Tibial nerve (tissue), 4 donors: Measurements from ENCODE around the gene ARID5A. TPM values are rescaled to one million over a fixed set of nuclear protein-coding genes. Genes with fewer than 3 reads are reported as not detected.

Experiments used
- DNase-seq, 2 donors: peaks; one replicate each; pipeline ENCODE4 v3.0.0-alpha.2; 2019; ENCODE audit warnings: low spot score in 2 of 2
- H3K27ac ChIP-seq, 4 donors: fragments of 200-600 bp; sonication (generic) in 3 of 4; one replicate each; pipeline ENCODE4 v1.5.1; 2017 to 2019; ENCODE audit warnings: mild to moderate bottlenecking in 1 of 4
- H3K27me3 ChIP-seq, 2 donors: fragments of 200-600 bp; sonication (generic) in 1 of 2; one replicate each; pipeline versions ENCODE4 v1.5.1 to v1.6.0; 2017 to 2019
- H3K36me3 ChIP-seq, 3 donors: fragments of 200-600 bp; sonication (generic); one replicate each; pipeline ENCODE4 v1.5.1; 2018 to 2019
- H3K4me1 ChIP-seq, 4 donors: fragments of 200-600 bp; sonication (generic) in 3 of 4; one replicate each; pipeline ENCODE4 v1.5.1; 2017 to 2019
- H3K4me3 ChIP-seq, 4 donors: fragments of 200-600 bp; sonication (generic) in 3 of 4; one replicate each; pipeline ENCODE4 v1.5.1; 2017 to 2019; ENCODE audit warnings: mild to moderate bottlenecking in 1 of 4, moderate library complexity in 1 of 4
- H3K9me3 ChIP-seq, 4 donors: fragments of 200-600 bp; sonication (generic) in 3 of 4; one replicate each; pipeline ENCODE4 v1.5.1; 2017 to 2019
- CTCF ChIP-seq, 5 experiments: fragments of 200-600 bp in 3 of 5; fragments of 450-650 bp in 2 of 5; sonication (generic) in 3 of 5; IDR thresholded peaks; one replicate each; pipeline ENCODE4 v1.5.1; 2016 to 2019; ENCODE audit warnings: antibody characterized with exemption in 5 of 5, mild to moderate bottlenecking in 3 of 5, moderate library complexity in 2 of 5
- EP300 ChIP-seq, 2 donors: sonication (generic); formaldehyde crosslinking; IDR thresholded peaks; one replicate each; pipeline ENCODE4 v1.6.1; 2017; ENCODE audit warnings: antibody characterized with exemption in 2 of 2, mild to moderate bottlenecking in 1 of 2
- POLR2A ChIP-seq, 2 donors: fragments of 450-650 bp; IDR thresholded peaks; one replicate each; pipeline ENCODE4 v1.6.1; 2017; ENCODE audit warnings: antibody characterized with exemption in 2 of 2, mild to moderate bottlenecking in 2 of 2, moderate library complexity in 2 of 2
- WGBS, 2 donors: methylation state at CpG; one replicate each; pipeline ENCODE4 v1.1.5; 2018; 5-methylcytosine and 5-hydroxymethylcytosine counted together
- total RNA-seq, 4 donors: library from RNA; depleted of rRNA; stranded (reverse); fragments of >200 nt; gene quantifications; one replicate each; pipeline ENCODE4 v1.1.0, GENCODE V29; 2016

ARID5A gene
- total RNA-seq, 4 donors from 2014 or later = 23.8 to 56.4 (median 40.3) TPM

GRCh38 chr2:96596596-96596995 lies 60.0 kb downstream of the ARID5A start:
- Histone ChIP-seq H3K27me3 (no peaks in the 10 kb centered on the region), H3K9me3 (no peaks in the 10 kb centered on the region), H3K27ac (no peak overlapping the region), H3K36me3 (peaks cover 8 to 90% (median 35%) of the 10 kb centered on the region in 3 donors), H3K4me1 (peaks cover 0 to 9% (median 0%) of the 10 kb centered on the region in 4 donors), H3K4me3 (no peak overlapping the region)
- no peak for DNase-seq
- no peak for TF ChIP-seq CTCF (IDR thresholded peaks at IDR 0.05)
- TF ChIP-seq POLR2A (IDR thresholded peaks at IDR 0.05) = no peak
- TF ChIP-seq EP300 (IDR thresholded peaks at IDR 0.05) = no peak

GRCh38 chr2:96599941-96600340 lies 63.4 kb downstream of the ARID5A start:
- DNase-seq = no peak
- no peak overlapping the region for H3K4me3 ChIP-seq
- WGBS, 2 donors = 69 to 72% methylated on average over 2 of the region's 2 CpGs
- no peaks in the 10 kb centered on the region for H3K27me3 ChIP-seq
- TF ChIP-seq CTCF (IDR thresholded peaks at IDR 0.05) (no peak), EP300 (IDR thresholded peaks at IDR 0.05) (no peak), POLR2A (IDR thresholded peaks at IDR 0.05) (no peak)
- H3K27ac ChIP-seq = no peak overlapping the region
- no peaks in the 10 kb centered on the region for H3K9me3 ChIP-seq
- peaks cover 0 to 90% (median 32%) of the 10 kb centered on the region in 3 donors for H3K36me3 ChIP-seq
- peaks cover 0 to 9% (median 0%) of the 10 kb centered on the region in 4 donors for H3K4me1 ChIP-seq

GRCh38 chr2:96601382-96602292 lies 65.1 kb downstream of the ARID5A start:
- Histone ChIP-seq H3K36me3 (peaks cover 0 to 90% (median 35%) of the 10 kb centered on the region in 3 donors), H3K4me1 (peaks cover 0 to 10% (median 0%) of the 10 kb centered on the region in 4 donors), H3K27ac (no peak overlapping the region)

More at GRCh38 chr2:96601382-96602292, 65.1 kb downstream of the ARID5A start:
- no peak overlapping the region for H3K4me3 ChIP-seq
- H3K9me3 ChIP-seq = no peaks in the 10 kb centered on the region
- no peak for DNase-seq
- no peaks in the 10 kb centered on the region for H3K27me3 ChIP-seq
- TF ChIP-seq EP300 (IDR thresholded peaks at IDR 0.05) = no peak
- no peak for TF ChIP-seq POLR2A (IDR thresholded peaks at IDR 0.05)
- TF ChIP-seq CTCF (IDR thresholded peaks at IDR 0.05) = no peak
- WGBS, 2 donors = 89 to 91% methylated on average over 7 to 8 of the region's 8 CpGs

Other genes with a start within 250 kb of the ARID5A start
- 100 to 1,000 TPM in 1 of 4 donors, 10 to 100 TPM in 3; 79.4 to 106 (median 90.1) TPM for gene SNRNP200, start 231.2 kb upstream of the ARID5A start, total RNA-seq
- 1 to 10 TPM in 3 of 4 donors, under 1 TPM in 1; 0.98 to 4.2 (median 2.2) TPM for gene ITPRIPL1, start 211.4 kb upstream of the ARID5A start, total RNA-seq
- gene NCAPH, start 201.0 kb upstream of the ARID5A start, total RNA-seq = 1 to 10 TPM; 1.1 to 5.1 (median 2.9) TPM
- 1 to 10 TPM in 1 of 4 donors, not detected in 3; 1.5 TPM for gene NEURL3, start 31.4 kb upstream of the ARID5A start, total RNA-seq
- gene KANSL3, start 101.6 kb downstream of the ARID5A start, total RNA-seq = 10 to 100 TPM; 55.7 to 87.0 (median 59.2) TPM
- gene FER1L5, start 106.0 kb downstream of the ARID5A start, total RNA-seq = under 1 TPM in 2 of 4 donors, not detected in 2; 0.20 to 0.60 TPM
- 10 to 100 TPM; 10.2 to 21.2 (median 16.8) TPM for gene LMAN2L, start 203.3 kb downstream of the ARID5A start, total RNA-seq
- 10 to 100 TPM in 1 of 4 donors, 1 to 10 TPM in 3; 6.3 to 10.2 (median 7.9) TPM for gene CNNM4, start 224.2 kb downstream of the ARID5A start, total RNA-seq